Chondrocyte (in vitro differentiated cells): ENCODE measurements around the gene CD44. TPM values are rescaled to one million over a fixed set of nuclear protein-coding genes. Genes with fewer than 3 reads are reported as not detected.
A peak's percentile ranks its signal among the peaks of the same experiment; 100 is the strongest.

Experiments
- DNase-seq: peaks from one replicate; pipeline ENCODE4 v3.0.0; 2021; ENCODE audit warnings: mixed read lengths, low spot score
- H3K27ac Mint-ChIP-seq: one replicate; pipeline ENCODE4 v1.8.0; 2021; ENCODE audit warnings: mild to moderate bottlenecking, moderate library complexity, mixed read lengths; ENCODE audit not compliant: unreplicated experiment
- H3K27me3 Mint-ChIP-seq: 2 replicates; pipeline ENCODE4 v1.8.0; 2021; ENCODE audit warnings: low read depth, mixed read lengths
- H3K36me3 Mint-ChIP-seq: 2 replicates; pipeline ENCODE4 v1.8.0; 2021; ENCODE audit warnings: low read depth, mixed read lengths
- H3K4me1 Mint-ChIP-seq: 2 replicates; pipeline ENCODE4 v1.8.0; 2021; ENCODE audit warnings: low read depth, mild to moderate bottlenecking, mixed read lengths
- H3K4me3 Mint-ChIP-seq: one replicate; pipeline ENCODE4 v1.8.0; 2021; ENCODE audit warnings: mild to moderate bottlenecking, moderate library complexity, mixed read lengths; ENCODE audit not compliant: unreplicated experiment
- H3K9me3 Mint-ChIP-seq: 2 replicates; pipeline ENCODE4 v1.8.0; 2021; ENCODE audit warnings: low read depth, mixed read lengths
- CTCF ChIP-seq: fragments of 200-600 bp; sonication (generic); IDR thresholded peaks from 2 replicates; pipeline ENCODE4 v1.5.0; 2021; ENCODE audit warnings: antibody characterized with exemption, mild to moderate bottlenecking, moderate library complexity
- total RNA-seq: library from RNA; stranded (reverse); gene quantifications from 3 replicates; pipeline ENCODE4 v1.2.1, GENCODE V29; 2021

CD44 gene
- total RNA-seq, 1 donor from 2014 or later, result 179 TPM

DNA sequence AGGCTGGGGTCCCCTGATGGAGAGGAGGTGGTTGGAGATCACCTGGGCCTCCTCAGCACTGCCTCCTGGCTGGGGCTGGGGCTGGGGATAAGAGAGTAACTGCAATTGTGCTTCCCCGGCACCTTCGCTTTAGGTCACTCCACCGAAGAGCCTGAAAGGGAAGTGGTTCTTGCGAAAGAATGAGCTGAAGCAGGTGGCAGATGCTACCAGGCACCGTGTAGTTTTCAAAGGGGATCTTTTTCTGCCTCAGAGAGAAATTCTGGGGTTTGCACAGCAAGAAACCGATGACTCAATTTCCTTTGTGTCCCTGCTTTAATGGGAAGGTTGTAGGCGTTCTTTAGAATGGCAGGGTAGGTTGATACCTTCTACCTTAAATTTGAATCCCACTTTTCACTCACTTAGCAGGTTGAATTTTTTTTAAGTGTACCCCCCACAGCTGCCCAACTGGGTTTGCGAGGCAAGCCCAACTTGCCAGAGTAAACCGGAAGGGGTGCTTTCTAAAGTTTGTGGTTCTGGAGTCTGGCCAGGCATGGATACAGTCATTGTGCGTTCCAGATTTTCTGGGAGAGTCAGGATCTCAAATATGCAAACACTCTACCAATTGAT lies 5.3 kb downstream of the CD44 start:
- Mint-ChIP-seq H3K4me3 (no peak overlapping the region), H3K27ac (peak overlapping the region; percentile 70), H3K4me1 (peaks cover 79% of the 10 kb centered on the region), H3K36me3 (no peaks in the 10 kb centered on the region), H3K9me3 (no peaks in the 10 kb centered on the region), H3K27me3 (no peaks in the 10 kb centered on the region)
- peak; percentile 16 for TF ChIP-seq CTCF
- no peak for DNase-seq

GRCh38 chr11:35144806-35145205 lies 5.8 kb downstream of the CD44 start:
- H3K27ac Mint-ChIP-seq, result peak overlapping the region; percentile 2
- no peaks in the 10 kb centered on the region for H3K27me3 Mint-ChIP-seq
- no peak overlapping the region for H3K4me3 Mint-ChIP-seq
- no peak for TF ChIP-seq CTCF
- no peaks in the 10 kb centered on the region for H3K36me3 Mint-ChIP-seq
- peaks cover 77% of the 10 kb centered on the region for H3K4me1 Mint-ChIP-seq
- DNase-seq, result no peak
- H3K9me3 Mint-ChIP-seq, result no peaks in the 10 kb centered on the region

DNA sequence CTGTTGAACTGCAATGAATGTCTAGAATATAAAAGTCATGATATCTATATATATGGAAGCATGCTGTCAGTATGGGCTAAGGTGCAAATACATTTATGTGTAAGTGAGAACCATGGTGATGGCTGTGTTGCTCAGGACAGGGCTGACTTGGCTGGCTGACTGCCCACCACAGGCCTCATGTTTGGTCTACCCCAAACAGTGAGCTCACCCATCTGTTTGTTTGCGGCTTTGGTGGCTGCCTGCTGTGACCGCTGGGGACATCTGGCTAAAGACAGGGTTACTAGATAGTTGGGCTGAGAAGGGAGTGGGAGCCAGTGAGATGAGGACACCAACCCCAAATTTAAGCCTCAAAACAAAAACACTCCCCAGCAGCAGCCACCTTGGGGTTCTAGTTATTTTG lies 6.3 kb downstream of the CD44 start:
- no peaks in the 10 kb centered on the region for H3K9me3 Mint-ChIP-seq
- DNase-seq, result no peak
- H3K4me1 Mint-ChIP-seq, result peaks cover 72% of the 10 kb centered on the region
- no peaks in the 10 kb centered on the region for H3K27me3 Mint-ChIP-seq
- H3K36me3 Mint-ChIP-seq, result no peaks in the 10 kb centered on the region
- TF ChIP-seq CTCF, result no peak
- no peak overlapping the region for H3K4me3 Mint-ChIP-seq
- H3K27ac Mint-ChIP-seq, result peak overlapping the region; percentile 36

DNA sequence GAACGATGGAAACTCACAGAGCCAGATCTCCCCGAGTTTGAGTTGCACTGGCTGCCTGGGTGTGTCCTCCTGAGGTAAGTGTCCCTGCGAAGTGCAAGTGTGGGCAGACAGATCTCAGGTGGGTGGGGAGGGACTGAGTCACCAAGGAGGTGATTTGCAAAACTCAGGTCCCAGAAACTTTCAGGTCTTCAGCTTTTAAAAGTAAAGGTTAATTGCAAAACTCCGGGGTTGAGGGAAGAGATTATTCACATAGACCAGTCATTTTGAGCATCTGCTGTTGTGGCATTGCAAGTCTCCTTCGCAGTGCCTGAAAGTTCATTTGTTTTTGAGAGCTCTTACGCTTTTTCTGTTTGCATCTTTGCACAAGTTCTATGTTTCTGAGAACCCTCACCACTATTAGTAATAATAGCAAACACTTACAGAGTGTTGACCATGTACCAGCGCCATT lies 7.1 kb downstream of the CD44 start:
- Mint-ChIP-seq H3K27ac (no peak overlapping the region), H3K9me3 (no peaks in the 10 kb centered on the region), H3K27me3 (no peaks in the 10 kb centered on the region), H3K4me3 (no peak overlapping the region), H3K4me1 (peaks cover 70% of the 10 kb centered on the region), H3K36me3 (no peaks in the 10 kb centered on the region)
- no peak for DNase-seq
- TF ChIP-seq CTCF, result no peak

DNA sequence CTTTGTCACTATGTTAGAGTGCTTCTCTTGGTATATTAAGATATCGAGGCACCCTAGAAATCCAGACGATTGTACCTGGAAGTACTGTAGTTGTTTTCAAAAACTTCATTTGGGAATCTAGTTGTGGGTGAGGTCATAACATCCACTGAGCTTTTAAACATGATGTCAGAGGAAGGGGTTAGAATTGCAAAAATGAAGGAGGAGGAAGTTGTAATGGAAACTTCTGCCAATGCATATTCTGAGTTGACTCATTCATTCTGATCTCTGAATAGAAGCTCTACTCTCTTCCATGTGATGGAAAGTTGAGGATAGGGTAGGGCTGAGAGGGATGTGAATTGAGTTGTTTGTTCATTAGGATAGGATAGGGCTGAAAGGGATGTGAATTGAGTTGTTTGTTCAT lies 7.7 kb downstream of the CD44 start:
- H3K36me3 Mint-ChIP-seq, result no peaks in the 10 kb centered on the region
- no peaks in the 10 kb centered on the region for H3K9me3 Mint-ChIP-seq
- DNase-seq, result no peak
- no peaks in the 10 kb centered on the region for H3K27me3 Mint-ChIP-seq
- H3K27ac Mint-ChIP-seq, result no peak overlapping the region
- no peak for TF ChIP-seq CTCF
- H3K4me3 Mint-ChIP-seq, result no peak overlapping the region
- H3K4me1 Mint-ChIP-seq, result peaks cover 70% of the 10 kb centered on the region
